Forelimb muscle (tissue), 1 donor: ENCODE results near the gene CLEC16A. TPM values are rescaled to one million over a fixed set of nuclear protein-coding genes. Genes with fewer than 3 reads are reported as not detected.
"Not testable (repeated sequence)": the region's sequence is repeated elsewhere in the genome, so short reads cannot be mapped to it uniquely, and the experiment has no call there.

Experiments
- DNase-seq: peaks from one replicate; pipeline ENCODE4 v3.0.0-alpha.2; 2013; ENCODE audit warnings: low read depth
- polyA plus RNA-seq: library from polyadenylated mRNA; unstranded; fragments of 120-200 nt; gene quantifications from one replicate; pipeline ENCODE4 v1.2.1, GENCODE V29; 2013; ENCODE audit not compliant: insufficient read length

Gene CLEC16A
- polyA plus RNA-seq, 1 donor, result 14.5 TPM

GRCh38 chr16:10940501-10941079 is 3.8 kb upstream of the CLEC16A start:
- DNase-seq, result no peak

DNA sequence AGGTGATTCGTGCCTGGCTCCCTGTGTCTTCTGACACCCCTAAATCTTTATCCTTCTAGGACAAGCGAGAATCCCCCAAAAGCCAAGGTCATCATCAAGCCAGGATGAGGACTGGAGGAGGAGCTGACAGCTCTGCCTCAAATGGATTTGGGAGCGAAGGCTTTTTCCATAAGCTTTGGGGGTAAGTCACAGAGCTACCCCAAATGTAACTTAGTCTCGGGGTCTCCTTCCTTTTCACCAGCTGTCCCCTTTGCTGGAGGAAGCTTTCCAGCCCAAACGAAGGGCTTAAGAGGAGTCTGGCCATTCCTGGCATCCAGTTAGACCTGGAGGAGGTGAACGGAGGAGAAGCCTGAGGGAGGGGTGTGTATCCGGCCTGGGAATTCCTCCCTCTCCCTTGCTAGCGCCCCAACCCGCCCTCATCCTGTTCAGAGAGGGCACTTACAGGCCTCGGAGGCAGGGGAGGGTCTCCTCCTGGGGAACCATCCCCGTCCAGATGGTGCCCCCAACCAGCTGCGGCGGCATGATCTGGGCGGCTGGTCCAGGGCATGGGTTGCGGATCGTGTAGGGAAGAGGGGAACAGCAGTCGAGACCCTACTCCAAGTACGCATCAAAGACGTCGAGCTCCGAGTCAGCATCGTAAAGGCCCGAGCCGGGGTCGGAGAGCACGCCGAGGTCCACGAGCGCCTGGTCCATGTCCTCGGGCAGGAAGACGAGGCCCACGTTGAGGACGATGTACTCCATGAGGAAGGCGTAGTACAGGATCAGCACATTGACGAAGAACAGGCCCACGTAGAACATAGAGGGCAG is 3.0 kb upstream of the CLEC16A start:
- no peak for DNase-seq

GRCh38 chr16:10941935-10942351 is 2.4 kb upstream of the CLEC16A start:
- not testable (repeated sequence) for DNase-seq

- peak; percentile 73 for DNase-seq
Measured at GRCh38 chr16:10942352-10943063, 1.9 kb upstream of the CLEC16A start, which contains the start of gene DEXI. TSS of gene DEXI (minus strand) at chr16:10942468. CDS start at chr16:10942005, 463 bp downstream.

GRCh38 chr16:10943064-10943353 is 1.4 kb upstream of the CLEC16A start:
- DNase-seq, result no peak

GRCh38 chr16:10945065-10945787 is 862 bp downstream of the CLEC16A start:
- no peak for DNase-seq

- DNase-seq, result no peak
Measured at GRCh38 chr16:10946308-10946707, 1.9 kb downstream of the CLEC16A start.

DNA sequence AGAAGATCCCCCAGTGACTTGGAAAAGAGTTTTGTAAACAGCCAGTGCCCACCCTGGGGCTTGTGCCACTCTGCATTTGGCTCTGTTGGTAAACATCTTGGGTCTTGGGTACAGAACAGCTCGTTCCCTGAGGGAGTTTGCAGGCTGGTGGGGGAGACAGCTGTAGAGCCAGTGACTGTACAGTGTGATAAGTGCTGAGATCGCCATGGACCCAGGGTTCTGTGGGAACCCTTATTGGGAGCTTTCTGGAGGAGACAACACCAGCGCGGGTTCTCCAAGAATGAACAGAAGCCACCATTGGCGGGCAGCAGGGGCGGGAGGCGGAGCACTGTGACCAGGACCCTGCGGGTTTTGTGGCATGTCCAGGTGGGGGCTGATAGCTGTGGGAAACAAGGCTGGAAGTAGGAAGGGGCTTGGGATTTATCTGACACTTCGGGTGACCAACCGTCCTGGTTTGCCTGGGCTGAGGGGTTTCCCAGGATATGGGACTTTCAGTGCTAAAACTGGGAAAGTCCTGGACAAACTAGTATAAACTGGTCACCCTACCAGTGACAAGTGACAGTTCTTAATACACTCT is 2.9 kb downstream of the CLEC16A start:
- no peak for DNase-seq

DNA sequence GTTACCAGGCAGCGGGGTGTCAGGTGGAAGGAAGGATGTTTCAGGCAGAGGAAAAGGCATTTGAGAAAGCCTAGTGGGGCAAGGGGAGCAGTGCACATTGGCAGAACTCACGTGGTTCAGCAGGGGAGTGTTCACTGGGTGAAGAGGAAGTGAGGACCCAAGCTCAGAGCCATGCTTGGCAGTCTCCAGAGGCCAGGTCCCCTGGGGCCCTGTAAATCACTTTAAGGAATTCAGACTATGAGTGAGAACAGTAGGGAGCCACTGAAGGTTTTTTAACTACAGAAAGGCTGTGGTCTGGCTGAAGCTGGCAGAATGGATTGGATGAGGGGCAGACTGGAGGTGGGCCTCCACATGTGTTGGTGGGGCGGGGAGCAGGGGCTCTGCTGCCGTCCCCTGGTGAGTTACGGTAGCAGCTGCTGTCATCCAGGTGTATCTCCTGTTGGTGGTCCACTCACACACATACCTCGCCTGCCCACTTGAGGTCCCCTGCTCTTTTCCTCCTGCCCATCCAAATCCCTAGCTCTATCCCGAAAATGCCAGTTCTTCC is 5.1 kb downstream of the CLEC16A start:
- DNase-seq, result no peak

DNA sequence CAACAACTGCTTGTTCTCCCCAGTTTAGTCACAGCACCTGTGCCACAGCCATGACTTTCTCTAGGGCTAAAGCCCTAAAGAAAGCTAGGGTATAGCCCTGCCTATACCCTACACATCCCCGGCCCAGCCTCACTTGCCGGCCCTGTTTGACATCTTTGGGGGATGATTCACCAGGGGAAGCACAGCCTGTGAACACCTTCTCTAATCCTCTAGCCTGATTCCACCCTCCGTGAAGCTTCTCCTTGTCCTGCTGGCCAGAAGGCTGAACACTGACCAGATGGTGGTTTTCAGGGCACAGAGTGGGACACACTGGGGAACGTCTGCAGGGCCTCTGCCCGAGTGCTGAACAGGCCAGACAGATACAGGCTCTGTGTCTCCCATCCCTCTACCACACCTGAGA is 6.0 kb downstream of the CLEC16A start:
- DNase-seq, result no peak

- DNase-seq, result no peak
Measured at GRCh38 chr16:10951026-10951425, 6.7 kb downstream of the CLEC16A start.

DNA sequence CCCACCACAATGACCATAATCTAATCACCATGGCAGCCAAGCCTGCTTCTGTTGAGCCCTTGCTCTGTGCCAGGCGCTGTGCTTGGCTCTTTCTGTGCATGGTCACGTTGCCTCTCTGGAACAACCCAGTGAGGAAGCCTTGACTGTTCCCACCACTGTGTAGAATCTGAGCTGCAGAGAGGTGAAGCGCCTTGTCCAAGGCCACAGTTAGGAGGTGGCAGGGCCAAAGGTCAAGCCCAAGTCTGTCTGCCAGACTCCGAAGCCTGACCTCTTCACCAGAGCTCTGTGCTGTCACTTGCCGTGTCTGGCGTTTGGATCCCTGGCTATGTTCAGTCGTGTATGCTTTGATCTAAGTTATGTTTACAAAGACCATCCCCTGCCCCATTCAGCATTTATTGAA is 10.5 kb downstream of the CLEC16A start:
- no peak for DNase-seq

DNA sequence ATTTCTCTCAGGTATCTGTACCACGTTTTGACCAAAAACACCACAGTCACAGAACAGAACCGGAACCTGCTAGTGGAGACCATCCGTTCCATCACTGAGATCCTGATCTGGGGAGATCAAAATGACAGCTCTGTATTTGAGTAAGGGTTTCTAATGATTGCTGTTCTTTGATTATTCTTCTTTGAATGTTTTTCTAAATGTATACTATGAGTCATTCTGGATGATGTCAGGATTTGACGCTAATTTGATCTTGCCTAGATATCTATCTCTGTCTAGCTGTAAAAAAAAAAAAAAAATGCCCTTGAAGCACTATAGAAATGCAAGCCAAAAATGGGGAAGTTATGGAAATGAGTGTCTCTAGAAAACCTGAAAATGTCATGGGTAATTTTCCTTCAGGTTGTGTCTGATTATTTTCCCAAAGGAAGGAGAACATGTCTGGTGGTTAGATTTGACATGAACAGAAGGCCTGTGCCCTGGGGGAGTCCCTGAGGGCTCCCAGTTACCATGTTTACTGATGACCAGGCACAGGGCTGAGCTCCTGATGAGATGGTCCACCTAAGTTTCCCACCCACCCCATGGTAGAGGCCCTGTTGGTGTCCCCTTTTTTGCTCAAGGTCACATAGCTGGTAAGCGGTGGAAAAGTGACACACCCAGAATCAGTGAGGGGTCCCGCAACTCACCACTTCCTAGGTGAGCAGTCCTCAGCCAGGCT is 13.6 kb downstream of the CLEC16A start:
- DNase-seq, result no peak

- no peak for DNase-seq
Measured at GRCh38 chr16:10959161-10959560, 14.8 kb downstream of the CLEC16A start.

- no peak for DNase-seq
Measured at GRCh38 chr16:10961231-10961630, 16.9 kb downstream of the CLEC16A start.

- no peak for DNase-seq
Measured at GRCh38 chr16:10964039-10964890, 19.9 kb downstream of the CLEC16A start.

DNA sequence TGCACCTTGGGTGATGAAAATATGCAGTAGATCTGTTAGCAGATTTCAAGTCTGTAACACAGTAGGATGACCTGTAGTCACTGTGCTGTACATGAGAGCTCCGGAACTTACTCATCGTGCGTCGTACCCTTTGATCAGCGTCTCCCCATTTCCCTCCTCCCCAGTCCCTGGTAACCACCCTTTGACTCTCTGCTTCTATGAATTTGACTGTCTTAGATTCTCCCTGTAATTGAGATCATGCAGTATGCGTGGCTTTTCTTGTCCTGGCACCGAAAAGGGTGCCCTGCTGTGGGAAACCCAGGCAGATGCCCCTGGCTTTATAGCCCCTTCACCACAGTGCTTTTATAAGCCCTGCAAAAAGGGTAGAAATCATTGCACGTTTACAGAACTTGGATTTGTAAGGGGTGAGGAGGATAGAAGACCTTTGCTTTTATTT is 20.5 kb downstream of the CLEC16A start:
- no peak for DNase-seq

- no peak for DNase-seq
Measured at GRCh38 chr16:10965440-10966061, 21.2 kb downstream of the CLEC16A start.

GRCh38 chr16:10966129-10966528 is 21.8 kb downstream of the CLEC16A start:
- no peak for DNase-seq
